ENCODE results near the gene SYAP1.
A peak's percentile ranks its signal among the peaks of the same experiment; 100 is the strongest.
"Not testable (repeated sequence)": the region's sequence is repeated elsewhere in the genome, so short reads cannot be mapped to it uniquely, and the experiment has no call there.

Gene SYAP1, protein sequence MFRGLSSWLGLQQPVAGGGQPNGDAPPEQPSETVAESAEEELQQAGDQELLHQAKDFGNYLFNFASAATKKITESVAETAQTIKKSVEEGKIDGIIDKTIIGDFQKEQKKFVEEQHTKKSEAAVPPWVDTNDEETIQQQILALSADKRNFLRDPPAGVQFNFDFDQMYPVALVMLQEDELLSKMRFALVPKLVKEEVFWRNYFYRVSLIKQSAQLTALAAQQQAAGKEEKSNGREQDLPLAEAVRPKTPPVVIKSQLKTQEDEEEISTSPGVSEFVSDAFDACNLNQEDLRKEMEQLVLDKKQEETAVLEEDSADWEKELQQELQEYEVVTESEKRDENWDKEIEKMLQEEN

DNA sequence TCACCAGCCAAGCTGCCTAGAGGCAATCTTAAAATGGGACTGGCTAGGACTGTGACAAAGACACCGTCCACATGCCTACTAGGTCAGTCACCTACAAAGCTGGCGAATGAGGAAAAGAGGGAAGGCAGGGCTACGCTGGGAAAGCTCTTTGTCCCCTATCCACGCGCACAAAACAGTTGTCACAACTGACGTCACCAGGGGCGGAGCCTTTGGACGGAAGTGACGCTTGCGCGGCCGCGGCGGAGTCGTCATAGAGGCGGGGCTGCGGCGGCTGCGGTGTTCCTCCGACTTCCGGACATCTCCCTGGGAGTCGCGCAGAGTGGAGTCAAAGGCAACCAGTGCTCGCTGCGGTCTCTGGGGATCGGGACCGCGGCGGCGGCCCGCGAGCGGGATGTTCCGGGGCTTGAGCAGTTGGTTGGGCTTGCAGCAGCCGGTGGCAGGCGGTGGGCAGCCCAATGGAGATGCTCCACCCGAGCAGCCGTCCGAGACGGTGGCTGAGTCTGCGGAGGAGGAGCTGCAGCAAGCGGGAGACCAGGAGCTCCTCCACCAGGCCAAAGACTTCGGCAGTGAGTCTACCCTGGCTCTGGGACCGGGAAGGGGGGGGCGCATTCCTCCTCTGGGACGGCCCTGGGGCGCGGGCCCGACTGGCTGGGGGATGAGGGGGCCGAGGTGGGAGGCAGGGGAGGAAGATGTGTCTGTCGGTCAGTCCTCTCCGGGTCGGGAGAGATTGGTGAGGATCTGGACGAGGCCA is at the start of gene SYAP1:
Gene SYAP1, plus strand, starts transcription at position 279 of the 751 bp plus-strand sequence. Its CDS starts 113 bp downstream, at position 392.
- DNase-seq (ENCODE audit: low spot score), result peak; percentile 99

- peak; percentile 48 for DNase-seq (ENCODE audit: low spot score)
Observed at GRCh38 chrX:16671005-16671404, 48.4 kb upstream of the SYAP1 start.

DNA sequence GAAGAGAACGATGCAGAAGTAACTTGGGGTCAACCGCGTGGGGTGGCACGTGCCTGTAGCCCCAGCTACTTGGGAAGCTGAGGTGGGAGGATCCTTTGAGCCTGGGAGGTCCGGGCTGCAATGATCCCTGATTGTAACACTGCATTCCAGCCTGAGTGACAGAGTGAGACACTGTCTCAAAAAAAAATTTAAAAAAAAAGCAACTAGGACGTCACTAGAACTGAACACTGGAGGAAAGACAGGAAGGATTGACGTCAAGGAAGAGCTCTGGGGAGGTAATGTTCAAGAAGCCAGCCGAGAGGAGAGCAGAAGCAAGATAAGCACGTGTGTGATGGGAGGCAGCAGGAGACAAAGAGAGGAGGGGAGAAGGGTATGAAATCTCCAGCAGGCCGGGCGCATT is 40.7 kb upstream of the SYAP1 start:
- DNase-seq (ENCODE audit: low spot score), result no peak

GRCh38 chrX:16683007-16683664 is 36.3 kb upstream of the SYAP1 start:
- DNase-seq (ENCODE audit: low spot score), result no peak

DNA sequence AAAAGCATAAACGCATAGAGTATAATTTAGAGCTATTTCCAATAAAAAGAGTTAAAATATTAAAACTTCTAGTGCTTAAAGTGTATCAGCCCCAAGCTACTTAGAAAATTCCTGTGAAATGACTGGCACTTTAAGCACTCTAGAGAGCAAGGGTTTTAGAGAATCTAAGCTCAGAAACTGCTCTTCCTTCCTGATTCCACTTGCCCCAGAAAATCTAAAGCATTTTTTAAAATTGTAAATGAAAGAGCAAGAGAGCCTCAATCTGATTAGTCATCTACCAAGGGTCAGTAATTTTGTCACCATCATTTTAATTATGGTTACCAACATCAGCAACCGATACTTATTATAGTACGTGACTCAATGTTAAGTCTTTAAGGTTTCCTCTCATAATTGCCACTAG is 31.9 kb upstream of the SYAP1 start:
- DNase-seq (ENCODE audit: low spot score), result peak; percentile 76

- DNase-seq (ENCODE audit: low spot score), result peak; percentile 56
Observed at GRCh38 chrX:16695079-16695676, 24.2 kb upstream of the SYAP1 start.

GRCh38 chrX:16696956-16697355 is 22.5 kb upstream of the SYAP1 start:
- DNase-seq (ENCODE audit: low spot score), result no peak

DNA sequence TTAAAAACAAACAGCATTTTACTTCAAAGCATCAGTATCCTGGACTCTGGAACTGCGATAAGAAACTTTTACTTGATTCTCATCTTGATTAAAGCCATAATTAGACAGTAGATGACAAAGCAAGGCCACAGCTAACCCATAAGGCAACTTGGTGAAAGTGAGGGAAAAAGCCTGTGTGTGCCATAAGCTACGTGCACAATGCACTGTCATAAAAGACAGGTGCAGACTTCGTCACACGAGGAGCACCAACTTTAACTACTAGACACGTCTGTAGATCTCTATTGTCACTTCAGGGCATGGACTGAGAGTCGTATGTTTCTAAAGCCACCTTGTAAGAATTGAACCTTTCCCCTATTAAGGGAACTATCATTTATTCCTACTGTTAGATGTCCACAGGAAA is 20.0 kb upstream of the SYAP1 start:
- DNase-seq (ENCODE audit: low spot score), result no peak

GRCh38 chrX:16700734-16701133 is 18.7 kb upstream of the SYAP1 start:
- DNase-seq (ENCODE audit: low spot score), result no peak

DNA sequence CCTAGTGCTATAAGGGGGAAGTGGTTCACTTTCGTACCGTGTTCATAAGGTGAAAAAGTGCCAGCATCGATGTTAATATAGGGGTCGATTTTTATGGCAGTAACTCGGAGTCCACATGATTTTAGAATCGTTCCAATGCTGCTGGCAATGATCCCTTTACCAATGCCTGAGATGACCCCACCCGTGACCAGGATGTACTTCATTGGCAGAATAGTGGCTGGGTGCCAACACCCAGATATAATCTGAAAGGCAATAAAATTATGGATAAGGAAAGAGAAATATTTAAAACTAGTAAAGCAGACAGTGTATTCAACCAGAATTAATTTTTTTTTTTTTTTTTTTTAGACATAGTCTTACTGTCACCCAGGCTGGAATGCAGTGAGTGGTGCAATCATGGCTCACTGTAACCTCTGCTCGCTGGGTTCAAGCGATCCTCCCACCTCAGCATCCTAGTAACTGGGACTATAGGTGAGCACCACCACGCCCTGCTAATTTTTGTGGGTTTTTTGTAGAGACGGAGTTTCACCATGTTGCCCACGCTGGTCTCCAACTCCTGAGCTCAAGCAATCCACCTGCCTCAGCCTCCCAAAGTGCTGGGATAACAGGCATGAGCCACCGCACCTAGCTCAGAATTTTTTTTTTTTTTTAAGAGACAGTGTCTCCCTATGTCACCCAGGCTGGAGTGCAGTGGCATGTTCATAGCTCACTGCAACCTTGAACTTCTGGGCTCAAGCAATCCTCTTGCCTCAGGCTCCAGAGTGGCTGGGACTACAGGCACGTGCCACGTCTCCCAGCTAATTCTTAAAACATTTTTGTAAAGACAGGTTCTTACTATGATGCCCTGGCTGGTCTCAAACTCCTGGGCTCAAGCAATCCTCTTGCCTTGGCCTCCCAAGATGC is 16.5 kb upstream of the SYAP1 start:
- DNase-seq (ENCODE audit: low spot score), result no peak

DNA sequence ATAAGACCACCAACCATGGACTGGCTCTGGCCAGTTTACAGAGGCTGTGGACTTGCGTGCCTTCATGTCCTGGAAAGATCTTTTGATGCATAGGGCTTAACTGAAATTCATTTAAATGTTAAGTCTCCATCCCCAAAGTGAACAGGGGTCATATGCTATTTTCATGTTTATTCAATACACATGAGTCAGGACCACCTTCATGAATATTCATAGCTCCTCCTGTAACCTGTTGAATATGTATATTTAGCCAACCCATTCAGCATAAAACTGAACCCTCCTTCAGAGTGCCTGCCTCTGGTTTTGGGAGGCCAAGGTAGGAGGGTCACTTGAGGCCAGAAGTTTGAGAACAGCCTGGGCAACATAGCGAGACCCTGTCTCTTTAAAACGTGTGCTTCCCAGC is 14.0 kb upstream of the SYAP1 start:
- no peak for DNase-seq (ENCODE audit: low spot score)

DNA sequence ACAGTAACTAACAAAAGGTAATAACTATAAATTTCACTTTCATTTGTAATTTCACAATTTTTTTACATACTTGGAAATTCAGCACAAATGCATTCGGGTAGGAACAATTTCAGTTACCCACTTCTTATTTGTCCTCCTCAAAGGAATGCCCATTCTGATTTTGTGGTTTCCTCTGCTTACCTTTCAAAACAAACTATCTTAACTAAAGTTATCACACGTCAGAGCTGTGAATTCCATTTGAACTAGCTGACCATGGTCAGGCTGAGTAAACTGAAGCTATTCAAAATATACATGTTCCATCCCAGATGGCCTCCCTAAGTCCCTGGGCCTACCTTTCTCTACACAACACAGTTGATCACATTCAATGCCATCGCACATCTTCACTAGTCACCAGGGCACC is 11.4 kb upstream of the SYAP1 start:
- DNase-seq (ENCODE audit: low spot score), result no peak

DNA sequence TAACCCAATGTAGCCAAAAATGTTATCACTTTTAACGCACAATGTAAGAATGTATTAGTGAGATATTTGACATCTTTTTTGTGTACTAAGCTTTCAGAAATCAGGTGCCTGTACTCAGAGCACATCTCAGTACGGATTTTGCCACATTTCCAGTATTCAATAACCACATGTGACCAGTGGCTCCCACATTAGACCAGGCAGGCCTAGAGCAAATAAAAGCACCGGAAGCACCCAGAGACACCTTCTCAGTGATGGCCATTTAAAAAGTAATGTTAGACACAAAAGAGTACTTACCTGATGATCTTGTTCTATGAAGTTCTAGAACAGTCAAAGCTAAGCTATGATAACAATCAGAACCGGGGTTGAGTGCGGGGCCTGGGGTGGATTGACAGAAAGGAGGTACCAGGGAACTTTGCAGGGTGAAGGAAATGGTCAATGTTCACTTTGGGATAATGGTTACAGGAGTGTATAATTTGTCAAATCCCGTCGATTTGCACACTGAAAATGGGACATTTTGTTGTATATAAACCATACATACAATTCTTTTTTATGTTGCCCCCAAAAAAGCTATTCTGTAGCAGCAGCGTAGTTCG is 8.1 kb upstream of the SYAP1 start:
- DNase-seq (ENCODE audit: low spot score), result no peak

DNA sequence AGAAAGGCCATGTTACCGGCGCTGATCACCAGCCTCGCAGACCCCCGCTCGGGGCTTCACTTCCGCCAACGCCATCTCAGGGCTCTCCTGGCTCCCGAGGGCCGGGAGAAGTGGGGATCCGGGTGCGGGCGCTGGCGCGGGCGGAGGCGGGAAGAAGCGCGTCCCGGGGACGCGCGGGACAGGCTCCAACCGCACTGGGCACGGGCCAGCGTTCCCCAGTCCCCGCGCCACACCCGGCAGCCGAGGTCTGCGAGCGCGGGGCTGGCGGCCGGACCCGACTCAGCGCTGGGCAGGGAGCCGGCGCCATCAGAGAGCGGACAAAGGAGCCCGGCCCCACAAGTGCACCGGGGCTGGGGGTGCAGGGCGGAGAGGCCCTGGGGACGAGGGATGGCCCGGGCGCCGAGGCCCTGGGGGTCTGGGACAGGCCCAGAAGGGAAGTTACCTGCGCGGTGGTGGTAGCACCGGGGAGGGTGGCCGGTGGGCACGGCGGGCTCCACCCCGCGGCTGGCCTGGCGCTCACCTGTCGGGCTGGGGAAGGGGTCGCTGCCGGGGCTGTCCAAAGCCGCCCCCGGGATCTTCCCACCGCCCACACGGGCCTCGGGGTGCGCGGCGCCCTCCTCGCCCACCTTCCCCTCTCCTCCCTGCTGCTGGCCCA is 7.4 kb upstream of the SYAP1 start:
- no peak for DNase-seq (ENCODE audit: low spot score)

DNA sequence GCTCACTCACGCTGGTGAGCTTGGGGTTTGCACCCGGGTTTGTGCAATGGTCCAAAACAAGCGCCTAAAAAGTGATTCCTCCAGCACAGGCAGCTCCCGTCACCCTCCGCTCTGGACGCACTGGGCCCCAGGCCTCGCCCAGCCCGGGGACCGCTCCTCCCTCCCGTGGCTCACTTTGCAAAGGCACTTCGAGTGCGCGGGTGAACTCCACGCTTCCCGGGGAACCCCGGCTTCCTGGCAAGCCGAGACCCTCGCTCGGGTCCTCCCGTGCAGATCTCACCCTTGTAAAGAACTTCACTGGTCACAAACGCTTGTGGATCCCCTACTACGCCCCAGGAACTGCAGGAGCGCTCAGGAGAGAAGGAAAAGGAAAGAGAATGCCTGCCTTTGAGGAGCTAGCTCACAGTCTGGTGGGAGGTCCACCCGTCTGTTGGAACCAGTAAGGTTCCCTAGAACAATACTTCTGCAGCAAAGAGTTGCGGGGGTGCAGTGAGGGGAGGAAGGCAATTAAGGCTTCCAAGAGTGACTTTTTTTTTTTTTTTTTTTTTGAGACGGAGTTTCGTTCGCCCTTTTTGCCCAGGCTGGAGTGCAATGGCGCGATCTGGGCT is 6.8 kb upstream of the SYAP1 start, which contains the start of gene CTPS2:
Gene CTPS2, minus strand, starts transcription at position 122 of the 608 bp plus-strand sequence. CDS start 9,767 bp downstream, outside the sequence.
- DNase-seq (ENCODE audit: low spot score), result peak; percentile 78

DNA sequence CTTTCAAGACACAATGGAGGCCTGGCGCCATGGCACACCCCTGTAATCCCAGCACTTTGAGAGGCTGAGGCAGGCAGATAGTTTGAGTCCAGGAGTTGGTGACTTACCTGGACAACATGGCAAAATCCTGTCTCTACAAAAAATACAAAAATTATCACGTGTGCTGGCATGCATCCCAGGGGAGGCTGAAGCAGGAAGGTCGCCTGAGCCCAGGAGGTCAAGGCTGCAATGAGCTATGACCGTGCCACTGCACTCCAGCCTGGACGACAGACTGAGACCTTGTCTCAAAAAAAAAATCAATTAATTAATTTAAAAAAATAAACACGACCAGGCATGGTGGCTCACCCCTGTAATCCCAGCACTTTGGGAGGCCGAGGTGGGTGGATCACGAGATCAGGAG is 4.9 kb upstream of the SYAP1 start:
- no peak for DNase-seq (ENCODE audit: low spot score)

DNA sequence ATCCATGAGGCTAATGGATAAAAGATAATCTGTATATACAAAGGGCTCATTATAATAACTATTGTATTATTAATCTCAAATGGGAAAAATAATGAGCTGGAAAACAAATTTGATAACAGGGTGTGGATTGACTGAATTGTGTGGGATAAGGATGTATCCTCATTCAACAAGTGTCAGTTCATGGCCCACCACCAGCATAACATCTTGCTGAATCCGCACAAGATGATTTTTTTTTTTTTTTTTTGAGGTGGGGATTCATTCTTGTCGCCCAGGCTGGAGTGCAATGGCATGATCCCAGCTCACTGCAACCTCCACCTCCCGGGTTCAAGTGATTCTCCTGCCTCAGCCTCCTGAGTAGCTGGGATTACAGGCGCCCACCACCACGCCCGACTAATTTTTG is 3.8 kb upstream of the SYAP1 start:
- not testable (repeated sequence) for DNase-seq (ENCODE audit: low spot score)

DNA sequence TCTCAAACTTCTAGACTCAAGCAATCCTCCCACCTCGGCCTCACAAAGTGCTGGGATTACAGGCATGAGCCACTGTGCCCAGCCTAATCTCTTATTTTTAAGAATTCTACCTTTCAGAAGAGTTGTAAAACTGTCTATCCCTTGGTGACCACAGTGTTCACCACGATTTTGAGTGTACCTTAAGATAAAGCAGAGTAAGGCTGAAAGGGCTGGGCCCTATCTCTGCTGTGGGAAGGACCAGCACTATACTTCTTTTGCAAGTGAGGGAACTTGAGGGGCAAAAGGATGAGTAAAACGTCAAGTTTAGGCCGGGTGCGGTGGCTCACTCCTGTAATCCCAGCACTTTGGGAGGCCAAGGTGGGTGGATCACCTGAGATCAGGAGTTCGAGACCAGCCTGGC is 3.0 kb upstream of the SYAP1 start:
- not testable (repeated sequence) for DNase-seq (ENCODE audit: low spot score)

- DNase-seq (ENCODE audit: low spot score), result no peak
Observed at GRCh38 chrX:16718824-16719333, 533 bp upstream of the SYAP1 start.

DNA sequence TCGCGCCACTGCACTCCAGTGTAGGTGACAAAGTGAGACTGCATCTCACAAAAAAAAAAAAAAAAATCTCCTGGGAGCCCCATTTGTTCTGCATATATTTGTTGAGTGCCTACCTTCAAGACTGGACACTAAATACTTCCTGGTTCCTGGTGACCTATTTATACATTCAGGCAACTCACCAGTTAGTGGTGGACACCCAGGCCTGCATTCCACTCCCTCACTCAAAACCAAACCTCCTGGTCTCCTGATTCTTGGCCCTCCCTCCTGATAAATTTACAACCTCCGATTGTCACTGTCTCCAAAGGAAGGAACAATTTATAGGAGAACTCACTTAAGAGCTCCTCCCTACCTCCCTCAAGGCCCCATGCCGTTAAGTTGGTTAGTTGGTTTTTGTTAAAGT is 3.1 kb downstream of the SYAP1 start:
- DNase-seq (ENCODE audit: low spot score), result peak; percentile 62

Data from kidney tubule cell (primary cell).